ENCODE results near the gene VAV2.

GRCh38 chr9:133880136-133880535, 112.0 kb downstream of the VAV2 start:
- TF ChIP-seq CTCF (IDR thresholded peaks at IDR 0.05): no peak
- no peak for TF ChIP-seq POLR2A (IDR thresholded peaks at IDR 0.05)

Data from uterus (tissue), 2 donors.